ENCODE data around the gene TRNP1. TPM values are rescaled to one million over a fixed set of nuclear protein-coding genes. Genes with fewer than 3 reads are reported as not detected.
A peak's percentile ranks its signal among the peaks of the same experiment; 100 is the strongest.

The TRNP1 gene
- total RNA-seq, 2 experiments from 2014 or later, result 0.19 to 0.20 TPM

- DNase-seq (no peak), ATAC-seq (ENCODE audit: poor library complexity) (no peak)
- Histone ChIP-seq H3K27me3 (ENCODE audit: control insufficient read depth in 1 of 2, insufficient read depth in 2 of 2, low read length in 2 of 2) (peaks cover 2 to 6% of the 10 kb centered on the region in 2 experiments), H3K27ac (ENCODE audit: low read depth in 1 of 2, low read length in 2 of 2) (no peak overlapping the region), H3K36me3 (ENCODE audit: insufficient read depth, low read length) (no peaks in the 10 kb centered on the region), H3K4me3 (ENCODE audit: low read length) (no peak overlapping the region), H3K4me1 (ENCODE audit: insufficient read depth, low read length) (peaks cover 5% of the 10 kb centered on the region), H3K9me3 (ENCODE audit: control insufficient read depth in 1 of 2, insufficient read depth in 1 of 2, low read length in 2 of 2) (no peaks in the 10 kb centered on the region)
- H3K9me3 Mint-ChIP-seq, result no peaks in the 10 kb centered on the region
- peaks cover 5% of the 10 kb centered on the region for H3K27me3 Mint-ChIP-seq
- POLR2A ChIA-PET, result no interaction called here
- TF ChIP-seq, protein P1, sequence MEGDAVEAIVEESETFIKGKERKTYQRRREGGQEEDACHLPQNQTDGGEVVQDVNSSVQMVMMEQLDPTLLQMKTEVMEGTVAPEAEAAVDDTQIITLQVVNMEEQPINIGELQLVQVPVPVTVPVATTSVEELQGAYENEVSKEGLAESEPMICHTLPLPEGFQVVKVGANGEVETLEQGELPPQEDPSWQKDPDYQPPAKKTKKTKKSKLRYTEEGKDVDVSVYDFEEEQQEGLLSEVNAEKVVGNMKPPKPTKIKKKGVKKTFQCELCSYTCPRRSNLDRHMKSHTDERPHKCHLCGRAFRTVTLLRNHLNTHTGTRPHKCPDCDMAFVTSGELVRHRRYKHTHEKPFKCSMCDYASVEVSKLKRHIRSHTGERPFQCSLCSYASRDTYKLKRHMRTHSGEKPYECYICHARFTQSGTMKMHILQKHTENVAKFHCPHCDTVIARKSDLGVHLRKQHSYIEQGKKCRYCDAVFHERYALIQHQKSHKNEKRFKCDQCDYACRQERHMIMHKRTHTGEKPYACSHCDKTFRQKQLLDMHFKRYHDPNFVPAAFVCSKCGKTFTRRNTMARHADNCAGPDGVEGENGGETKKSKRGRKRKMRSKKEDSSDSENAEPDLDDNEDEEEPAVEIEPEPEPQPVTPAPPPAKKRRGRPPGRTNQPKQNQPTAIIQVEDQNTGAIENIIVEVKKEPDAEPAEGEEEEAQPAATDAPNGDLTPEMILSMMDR (IDR thresholded peaks at IDR 0.05), result no peak
- H3K27ac Mint-ChIP-seq, result no peak overlapping the region
- no peaks in the 10 kb centered on the region for H3K36me3 Mint-ChIP-seq (ENCODE audit: low read depth)
- CTCF ChIA-PET, result interaction anchor here (1.2 kb wide), 1 partner anchor 32 kb away, joined by 4 read pairs; no protein-coding TSS in a partner anchor
- H3K4me1 Mint-ChIP-seq (ENCODE audit: low read depth), result no peaks in the 10 kb centered on the region
- no peak overlapping the region for H3K4me3 Mint-ChIP-seq
- intact Hi-C loops (cut with DNase I, micrococcal nuclease), result no loop called here
Observed at GRCh38 chr1:27029517-27029916, 36.0 kb downstream of the TRNP1 start.

DNA sequence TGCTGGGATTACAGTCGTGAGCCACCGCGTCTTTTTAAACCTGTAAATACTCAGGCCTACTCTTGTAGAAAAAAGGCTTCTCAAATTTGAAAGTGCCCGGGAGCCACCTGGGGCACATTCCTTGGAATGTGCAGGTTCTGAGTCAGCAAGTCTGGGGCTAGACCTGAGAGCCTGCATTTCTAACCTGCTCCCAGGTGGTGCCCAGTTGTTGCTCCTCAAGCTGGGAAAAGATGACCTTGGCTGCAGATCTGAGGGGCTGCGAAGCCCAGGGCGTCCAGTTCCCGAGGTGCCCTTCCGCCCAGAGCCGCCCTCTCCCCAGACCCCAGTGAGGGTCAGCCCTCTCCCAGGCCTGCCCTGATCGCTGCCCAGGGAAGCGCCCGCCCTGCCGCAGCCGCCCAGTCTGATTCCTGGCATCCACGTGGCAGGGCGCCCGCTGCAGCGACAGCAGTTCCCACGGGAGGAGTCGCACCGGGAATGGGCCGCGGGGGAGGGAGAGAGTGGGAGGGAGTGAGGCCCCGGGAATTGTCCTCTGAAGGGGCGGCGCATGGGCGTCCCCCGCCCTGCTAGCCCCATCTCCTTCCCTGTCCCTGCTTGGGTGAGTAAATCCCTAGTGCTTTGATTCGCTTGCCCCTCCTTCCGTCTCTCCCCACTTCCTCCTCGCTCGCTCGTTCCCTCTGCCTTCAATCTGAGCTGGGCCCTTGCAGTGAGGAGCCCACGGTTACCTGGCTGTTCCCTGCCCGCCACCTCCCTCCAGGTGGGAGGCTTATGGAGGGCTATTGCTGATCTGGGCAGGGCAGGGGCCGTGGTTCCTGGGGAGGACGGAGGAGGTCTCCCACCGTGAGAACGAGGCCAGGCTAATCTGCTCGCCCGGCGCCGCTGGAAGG is 38.0 kb downstream of the TRNP1 start:
- TF ChIP-seq, protein P1 (IDR thresholded peaks at IDR 0.05), result no peak
- POLR2A ChIA-PET, result no interaction called here
- H3K4me3 Mint-ChIP-seq, result no peak overlapping the region

DNA sequence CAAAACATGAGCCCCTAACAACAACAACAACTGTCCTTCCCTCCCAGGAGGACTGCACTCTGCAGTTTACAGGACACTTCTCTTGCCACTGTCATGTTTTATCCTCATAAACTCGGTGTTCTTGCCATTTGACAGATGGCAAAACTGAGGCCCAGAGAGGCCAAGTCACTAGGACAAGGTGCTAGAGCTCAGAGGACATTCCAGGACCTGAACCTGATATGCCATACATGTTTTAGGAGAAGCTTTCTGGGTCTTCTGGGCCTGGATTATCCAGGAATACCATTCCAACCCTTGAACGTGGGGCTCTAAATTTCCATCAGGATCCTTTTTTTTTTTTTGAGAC is 38.6 kb downstream of the TRNP1 start:
- H3K9me3 Mint-ChIP-seq, result no peaks in the 10 kb centered on the region
- no peaks in the 10 kb centered on the region for H3K4me1 Mint-ChIP-seq (ENCODE audit: low read depth)
- Histone ChIP-seq H3K27ac (ENCODE audit: low read depth in 1 of 2, low read length in 2 of 2) (no peak overlapping the region), H3K9me3 (ENCODE audit: control insufficient read depth in 1 of 2, insufficient read depth in 1 of 2, low read length in 2 of 2) (no peaks in the 10 kb centered on the region), H3K4me3 (ENCODE audit: low read length) (no peak overlapping the region), H3K27me3 (ENCODE audit: control insufficient read depth in 1 of 2, insufficient read depth in 2 of 2, low read length in 2 of 2) (peaks cover 5 to 6% of the 10 kb centered on the region in 2 experiments), H3K36me3 (ENCODE audit: insufficient read depth, low read length) (no peaks in the 10 kb centered on the region), H3K4me1 (ENCODE audit: insufficient read depth, low read length) (peaks cover 5% of the 10 kb centered on the region)
- POLR2A ChIA-PET, result no interaction called here
- TF ChIP-seq, protein P1 (IDR thresholded peaks at IDR 0.05), result no peak
- ATAC-seq (ENCODE audit: poor library complexity), result no peak
- H3K27me3 Mint-ChIP-seq, result peaks cover 4% of the 10 kb centered on the region
- CTCF ChIA-PET, result interaction anchor here (0.7 kb wide), 1 partner anchor 36 kb away, joined by 3 read pairs; no protein-coding TSS in a partner anchor
- intact Hi-C loops (cut with DNase I, micrococcal nuclease), result no loop called here
- no peak overlapping the region for H3K27ac Mint-ChIP-seq
- no peak overlapping the region for H3K4me3 Mint-ChIP-seq
- no peak for DNase-seq
- no peaks in the 10 kb centered on the region for H3K36me3 Mint-ChIP-seq (ENCODE audit: low read depth)

More for the DNA sequence above, 38.0 kb downstream of the TRNP1 start:
- Histone ChIP-seq H3K36me3 (ENCODE audit: insufficient read depth, low read length) (no peaks in the 10 kb centered on the region), H3K27me3 (ENCODE audit: control insufficient read depth in 1 of 2, insufficient read depth in 2 of 2, low read length in 2 of 2) (peaks cover 5 to 6% of the 10 kb centered on the region in 2 experiments), H3K9me3 (ENCODE audit: control insufficient read depth in 1 of 2, insufficient read depth in 1 of 2, low read length in 2 of 2) (no peaks in the 10 kb centered on the region), H3K4me1 (ENCODE audit: insufficient read depth, low read length) (peaks cover 5% of the 10 kb centered on the region), H3K27ac (ENCODE audit: low read depth in 1 of 2, low read length in 2 of 2) (no peak overlapping the region), H3K4me3 (ENCODE audit: low read length) (no peak overlapping the region)
- Mint-ChIP-seq H3K27ac (no peak overlapping the region), H3K9me3 (no peaks in the 10 kb centered on the region), H3K36me3 (ENCODE audit: low read depth) (no peaks in the 10 kb centered on the region), H3K27me3 (peaks cover 5% of the 10 kb centered on the region), H3K4me1 (ENCODE audit: low read depth) (no peaks in the 10 kb centered on the region)
- intact Hi-C loops (cut with DNase I, micrococcal nuclease), result no loop called here
- CTCF ChIA-PET, result interaction anchor here (0.7 kb wide), 1 partner anchor 36 kb away, joined by 3 read pairs; no protein-coding TSS in a partner anchor
- ATAC-seq (ENCODE audit: poor library complexity), result peak; percentile 39
- DNase-seq, result peak in 1 of 14 experiments; percentile 21
